BJ (cell line): Measurements from ENCODE around the gene APBB2. TPM values are rescaled to one million over a fixed set of nuclear protein-coding genes. Genes with fewer than 3 reads are reported as not detected.

ENCODE experiments used
- CTCF ChIA-PET: fragments of 350-600 bp; formaldehyde crosslinking; extraction: SDS; loops from one replicate; lab custom pipeline; 2021; ENCODE audit warnings: antibody characterized with exemption, inconsistent platforms; lab: Yijun Ruan, JAX
- POLR2A ChIA-PET: fragments of 300-600 bp; sonication (Branson Sonifier 250); formaldehyde crosslinking; extraction: SDS; loops from one replicate; lab custom pipeline; 2021; ENCODE audit warnings: antibody characterized with exemption; lab: Charles Lee
- DNase-seq: peaks from one replicate; pipeline ENCODE4 v3.0.0-alpha.2; 2011; ENCODE audit warnings: low read depth
- H3K27me3 ChIP-seq: 2 replicates; pipeline ENCODE4 v1.6.0; 2011; ENCODE audit warnings: low read length; ENCODE audit not compliant: control insufficient read depth, insufficient read depth
- H3K36me3 ChIP-seq: 2 replicates; pipeline ENCODE4 v1.5.1; 2011; ENCODE audit warnings: low read length; ENCODE audit not compliant: control insufficient read depth, insufficient read depth
- H3K4me3 ChIP-seq: 2 replicates; pipeline ENCODE4 v1.5.1; 2011; ENCODE audit warnings: low read depth, mild to moderate bottlenecking, control low read depth, low read length
- polyA plus RNA-seq: library from polyadenylated mRNA; depleted of rRNA; stranded (reverse); fragments of >200 nt; gene quantifications from 2 replicates; pipeline ENCODE4 v1.2.3, GENCODE V29; 2011
- TF ChIP-seq, protein P1 (sequence below): IDR thresholded peaks from 2 replicates; pipeline ENCODE4 v1.5.1; 2011; ENCODE audit warnings: low read depth, mild to moderate bottlenecking, control low read depth, inconsistent platforms, low read length, moderate library complexity; ENCODE audit not compliant: insufficient read depth

Gene APBB2
- polyA plus RNA-seq, 1 experiment = 50.3 TPM

DNA sequence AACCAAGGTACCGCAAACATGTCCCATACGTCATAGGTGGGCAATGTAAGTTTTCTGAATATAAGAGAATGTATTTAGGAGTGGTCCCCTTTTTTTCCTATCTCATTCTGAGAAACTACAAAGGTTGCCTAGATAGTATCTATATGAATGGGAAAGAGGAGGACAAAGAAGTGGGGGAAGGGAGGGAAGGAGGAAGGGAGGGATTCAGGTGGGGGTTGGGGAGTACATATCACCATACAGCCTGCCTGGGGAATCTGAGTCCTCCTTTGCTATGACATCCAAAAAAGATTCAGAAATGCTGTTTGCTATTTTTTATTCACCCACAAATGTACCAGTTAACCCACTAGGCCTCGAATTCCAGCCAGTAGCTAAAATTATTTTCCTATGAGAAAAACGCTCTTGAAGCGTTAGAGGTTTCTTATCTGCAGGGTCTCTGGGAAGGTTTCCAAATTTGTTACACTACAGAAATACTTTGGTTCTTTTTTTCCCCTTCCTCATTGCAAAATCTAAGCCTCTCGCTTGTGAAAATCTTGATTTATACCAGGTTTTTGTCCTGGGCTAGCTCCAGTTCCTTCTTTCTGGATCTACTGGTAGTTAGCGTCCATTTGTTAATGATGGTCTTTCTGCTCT is 251.7 kb downstream of the APBB2 start:
- no peaks in the 10 kb centered on the region for H3K36me3 ChIP-seq
- H3K27me3 ChIP-seq = no peaks in the 10 kb centered on the region

DNA sequence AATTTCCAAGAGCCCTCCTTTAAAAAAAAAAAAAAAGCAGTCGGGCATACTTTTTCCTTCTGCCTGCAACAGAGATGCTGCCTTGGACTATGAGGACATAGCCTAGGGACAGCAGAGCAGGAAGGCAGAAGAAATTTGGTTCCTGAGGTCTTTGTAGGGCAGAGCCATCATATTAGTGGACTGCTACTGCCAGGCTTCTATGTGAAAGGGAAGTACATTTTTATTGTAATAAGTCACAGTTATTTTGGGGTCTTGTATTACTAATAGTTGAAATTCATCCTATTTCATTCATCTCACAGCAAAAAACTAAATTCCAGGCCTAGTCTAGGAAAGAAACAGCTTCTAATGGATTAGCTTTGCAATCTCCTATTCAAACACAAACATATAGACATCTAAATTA is 253.4 kb downstream of the APBB2 start:
- Histone ChIP-seq H3K27me3 (no peaks in the 10 kb centered on the region), H3K4me3 (no peak overlapping the region), H3K36me3 (no peaks in the 10 kb centered on the region)
- POLR2A ChIA-PET = no interaction called here
- CTCF ChIA-PET = no interaction called here
- no peak for DNase-seq
- TF ChIP-seq, protein P1, sequence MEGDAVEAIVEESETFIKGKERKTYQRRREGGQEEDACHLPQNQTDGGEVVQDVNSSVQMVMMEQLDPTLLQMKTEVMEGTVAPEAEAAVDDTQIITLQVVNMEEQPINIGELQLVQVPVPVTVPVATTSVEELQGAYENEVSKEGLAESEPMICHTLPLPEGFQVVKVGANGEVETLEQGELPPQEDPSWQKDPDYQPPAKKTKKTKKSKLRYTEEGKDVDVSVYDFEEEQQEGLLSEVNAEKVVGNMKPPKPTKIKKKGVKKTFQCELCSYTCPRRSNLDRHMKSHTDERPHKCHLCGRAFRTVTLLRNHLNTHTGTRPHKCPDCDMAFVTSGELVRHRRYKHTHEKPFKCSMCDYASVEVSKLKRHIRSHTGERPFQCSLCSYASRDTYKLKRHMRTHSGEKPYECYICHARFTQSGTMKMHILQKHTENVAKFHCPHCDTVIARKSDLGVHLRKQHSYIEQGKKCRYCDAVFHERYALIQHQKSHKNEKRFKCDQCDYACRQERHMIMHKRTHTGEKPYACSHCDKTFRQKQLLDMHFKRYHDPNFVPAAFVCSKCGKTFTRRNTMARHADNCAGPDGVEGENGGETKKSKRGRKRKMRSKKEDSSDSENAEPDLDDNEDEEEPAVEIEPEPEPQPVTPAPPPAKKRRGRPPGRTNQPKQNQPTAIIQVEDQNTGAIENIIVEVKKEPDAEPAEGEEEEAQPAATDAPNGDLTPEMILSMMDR = no peak

More for the DNA sequence above, 251.7 kb downstream of the APBB2 start:
- DNase-seq = no peak
- ChIA-PET CTCF (no interaction called here), POLR2A (no interaction called here)
- H3K4me3 ChIP-seq = no peak overlapping the region
- TF ChIP-seq, protein P1 = no peak

DNA sequence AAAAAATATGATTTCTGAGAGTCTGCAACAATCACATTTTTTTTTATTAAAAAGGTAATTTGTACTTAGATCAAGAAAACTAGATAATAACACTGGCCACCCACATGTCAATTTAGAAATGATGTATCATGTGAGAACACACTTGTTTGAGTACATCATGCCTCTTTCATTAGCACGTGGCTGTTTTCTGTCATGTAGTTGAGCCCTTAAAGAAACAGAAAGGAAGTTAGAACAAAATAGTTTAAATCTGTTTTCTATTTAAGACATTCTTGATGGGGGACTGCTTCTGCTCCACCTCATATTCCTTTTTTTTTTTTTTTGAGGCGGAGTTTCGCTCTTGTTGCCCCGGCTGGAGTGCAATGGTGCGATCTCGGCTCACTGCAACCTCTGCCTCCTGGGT is 257.1 kb downstream of the APBB2 start:
- Histone ChIP-seq H3K36me3 (no peaks in the 10 kb centered on the region), H3K27me3 (no peaks in the 10 kb centered on the region), H3K4me3 (no peak overlapping the region)
- peak; percentile 17 for DNase-seq
- POLR2A ChIA-PET = no interaction called here
- CTCF ChIA-PET = interaction anchor here (0.9 to 1.2 kb wide), 4 partner anchors 19 to 258 kb away, joined by 3 to 6 read pairs (median 4); no protein-coding TSS in a partner anchor
- TF ChIP-seq, protein P1 = no peak

DNA sequence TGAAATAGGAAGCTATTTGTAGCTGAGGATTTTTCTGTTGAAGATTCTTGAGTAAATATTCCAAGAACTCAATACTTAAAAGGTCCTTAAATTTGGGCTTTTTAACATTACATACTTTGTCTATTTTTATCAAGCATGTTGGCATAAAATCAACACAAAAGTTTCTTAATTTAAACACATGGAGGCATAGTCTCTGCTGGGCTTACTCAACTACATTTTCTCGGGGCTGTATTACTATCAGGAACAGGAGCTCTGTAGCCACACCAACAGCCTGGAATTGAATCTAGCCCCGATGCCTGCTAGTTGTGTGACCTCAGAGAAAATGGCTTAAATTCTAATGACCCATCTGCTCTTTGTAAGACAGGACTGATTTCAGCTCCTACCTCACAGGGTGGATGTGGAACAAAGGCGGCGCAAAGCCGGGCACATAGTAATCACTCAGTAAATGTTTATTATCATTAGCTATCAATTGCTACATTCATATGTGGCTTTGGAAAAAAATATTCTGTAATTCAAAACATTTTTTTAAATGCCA is 257.6 kb downstream of the APBB2 start:
- no peaks in the 10 kb centered on the region for H3K27me3 ChIP-seq
- no peak overlapping the region for H3K4me3 ChIP-seq
- CTCF ChIA-PET = interaction anchor here (0.9 to 1.2 kb wide), 4 partner anchors 20 to 259 kb away, joined by 3 to 6 read pairs (median 4); no protein-coding TSS in a partner anchor
- POLR2A ChIA-PET = interaction anchor here (0.5 to 0.6 kb wide), 3 partner anchors 38 to 304 kb away, joined by 4 to 7 read pairs (median 7); no protein-coding TSS in a partner anchor
- H3K36me3 ChIP-seq = no peaks in the 10 kb centered on the region
- peak; percentile 8 for DNase-seq
- TF ChIP-seq, protein P1 = no peak

DNA sequence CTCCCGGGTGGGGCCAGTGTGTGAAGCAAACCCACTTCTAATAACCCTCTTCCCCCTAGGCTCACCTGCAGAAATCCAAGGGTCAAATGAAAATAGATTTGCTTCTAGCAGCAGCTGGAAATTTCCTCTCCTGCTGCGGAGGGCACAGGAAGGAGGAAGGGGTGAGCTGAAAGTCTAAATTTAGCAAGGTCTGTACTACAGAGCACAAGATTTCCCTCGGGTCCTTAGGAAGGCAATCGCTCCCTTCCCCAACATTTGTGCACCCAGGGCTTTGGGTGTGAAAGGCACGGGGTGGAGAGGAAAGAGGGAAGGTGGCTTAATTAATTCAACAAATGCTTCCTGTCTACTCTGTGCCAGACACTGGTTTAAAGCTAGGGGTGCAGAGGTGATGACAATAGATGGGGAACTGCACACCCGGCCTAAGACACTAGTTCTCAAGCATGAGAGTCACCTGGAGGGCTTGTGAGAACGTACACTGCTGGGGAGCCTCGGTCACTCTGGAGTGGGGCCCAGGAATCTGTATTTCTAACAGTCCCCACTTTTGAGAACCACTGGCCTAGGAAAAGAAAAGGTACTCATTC is 260.2 kb downstream of the APBB2 start:
- no peak for DNase-seq
- TF ChIP-seq, protein P1 = no peak
- no peaks in the 10 kb centered on the region for H3K36me3 ChIP-seq
- CTCF ChIA-PET = interaction anchor here (0.6 to 1.6 kb wide), 4 partner anchors 18 to 260 kb away, joined by 3 to 5 read pairs (median 4); partner anchors contain the start of gene APBB2
- no peaks in the 10 kb centered on the region for H3K27me3 ChIP-seq
- POLR2A ChIA-PET = no interaction called here
- no peak overlapping the region for H3K4me3 ChIP-seq
